GM12875 (cell line): ENCODE data around the gene ZSWIM3.

Source experiments
- H3K4me3 ChIP-seq: one replicate; pipeline ENCODE4 v1.5.1; 2011; ENCODE audit warnings: low read depth, low read length, control low read depth
- CTCF ChIP-seq: IDR thresholded peaks from 2 replicates; pipeline ENCODE4 v1.5.1; 2011; ENCODE audit warnings: low read depth, mild to moderate bottlenecking, control low read depth, inconsistent platforms, low read length, moderate library complexity, borderline replicate concordance; ENCODE audit not compliant: insufficient read depth

ZSWIM3 gene

GRCh38 chr20:45816951-45817350 lies 40.5 kb upstream of the ZSWIM3 start:
- no peak overlapping the region for H3K4me3 ChIP-seq
- TF ChIP-seq CTCF: no peak

- TF ChIP-seq CTCF: no peak
- H3K4me3 ChIP-seq: no peak overlapping the region
These were observed 39.8 kb upstream of the ZSWIM3 start for GRCh38 chr20:45817376-45818194.

DNA sequence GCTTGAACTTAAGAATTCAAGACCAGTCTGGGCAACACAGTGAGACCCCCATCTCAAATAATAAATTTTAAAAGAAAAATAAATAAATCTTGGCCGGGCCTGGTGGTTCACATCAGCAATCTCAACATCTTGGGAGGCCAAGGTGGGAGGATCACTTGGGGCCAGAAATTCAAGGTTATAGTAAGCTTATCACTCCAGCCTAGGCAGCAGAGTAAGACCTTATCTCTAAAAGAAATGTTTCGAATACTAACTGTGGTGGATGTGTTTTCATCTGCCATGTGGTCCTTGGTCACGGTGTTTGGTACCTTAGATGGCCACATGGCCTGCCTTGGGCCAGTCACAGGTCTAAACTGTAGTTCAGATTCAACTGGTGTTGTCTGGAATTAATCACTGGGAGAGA lies 39.2 kb upstream of the ZSWIM3 start:
- no peak overlapping the region for H3K4me3 ChIP-seq
- TF ChIP-seq CTCF: no peak

DNA sequence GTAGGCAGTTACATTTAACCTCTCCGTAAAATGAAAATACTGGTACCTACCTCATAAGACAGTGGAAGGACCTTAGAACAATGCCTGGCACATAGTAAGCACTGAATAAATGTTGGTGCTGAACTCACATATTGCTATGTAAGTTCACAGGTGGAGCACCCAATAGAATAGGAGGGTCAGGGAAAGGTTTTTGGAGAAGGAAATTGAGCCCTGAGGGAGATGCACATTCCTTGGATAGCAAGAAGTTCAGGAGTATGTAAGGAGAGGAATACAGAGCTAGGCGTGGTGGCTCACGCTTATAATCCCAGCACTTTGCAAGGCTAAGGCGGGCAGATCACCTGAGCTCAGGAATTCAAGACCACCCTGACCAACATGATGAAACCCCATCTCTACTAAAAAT lies 37.9 kb upstream of the ZSWIM3 start:
- no peak overlapping the region for H3K4me3 ChIP-seq
- TF ChIP-seq CTCF: no peak

GRCh38 chr20:45821947-45822346 lies 35.5 kb upstream of the ZSWIM3 start:
- no peak overlapping the region for H3K4me3 ChIP-seq
- no peak for TF ChIP-seq CTCF

GRCh38 chr20:45822857-45823256 lies 34.6 kb upstream of the ZSWIM3 start:
- no peak for TF ChIP-seq CTCF
- no peak overlapping the region for H3K4me3 ChIP-seq
